GM18858 (cell line): ENCODE data around the gene LY6G6D.

Source experiments
- ATAC-seq: cut with Tn5 transposase; IDR thresholded peaks from one replicate; pipeline ENCODE4 v1.9.1; 2021; ENCODE audit not compliant: unreplicated experiment

Gene LY6G6D

GRCh38 chr6:31762356-31762755 is 47.2 kb downstream of the LY6G6D start, which contains the start of gene SAPCD1:
SAPCD1 (plus strand) TSS chr6:31762656; CDS start chr6:31763055, 399 bp downstream.
- no peak for ATAC-seq

- ATAC-seq = no peak
Observed at GRCh38 chr6:31762878-31763618, 47.9 kb downstream of the LY6G6D start.

GRCh38 chr6:31763619-31763940 is 48.4 kb downstream of the LY6G6D start:
- ATAC-seq = no peak

- no peak for ATAC-seq
Observed at GRCh38 chr6:31764198-31764597, 49.0 kb downstream of the LY6G6D start.

GRCh38 chr6:31765559-31765909 is 50.4 kb downstream of the LY6G6D start:
- no peak for ATAC-seq

GRCh38 chr6:31765910-31766794 is 51.0 kb downstream of the LY6G6D start:
- ATAC-seq = no peak

GRCh38 chr6:31767096-31767645 is 52.0 kb downstream of the LY6G6D start:
- ATAC-seq = no peak
